Fibroblast of lung (primary cell): Measurements from ENCODE around the gene DPYD. TPM values are rescaled to one million over a fixed set of nuclear protein-coding genes. Genes with fewer than 3 reads are reported as not detected.

Source experiments
- DNase-seq, 2 donors: peaks; one replicate each; pipeline versions ENCODE4 v3.0.0 to v3.0.0-alpha.2; 2010; ENCODE audit warnings: low read depth in 2 of 2
- H2AFZ ChIP-seq: 2 replicates; pipeline ENCODE4 v1.5.1; 2012; ENCODE audit warnings: low read length, control low read depth, inconsistent platforms
- H3K27ac ChIP-seq: 2 replicates; pipeline ENCODE4 v1.5.1; 2011; ENCODE audit warnings: low read length, control low read depth; ENCODE audit not compliant: insufficient read depth
- H3K27me3 ChIP-seq: 2 replicates; pipeline ENCODE4 v1.5.1; 2011; ENCODE audit warnings: mild to moderate bottlenecking, low read length; ENCODE audit not compliant: control insufficient read depth, insufficient read depth
- H3K36me3 ChIP-seq: 2 replicates; pipeline ENCODE4 v1.5.1; 2011; ENCODE audit warnings: low read length; ENCODE audit not compliant: control insufficient read depth, insufficient read depth
- H3K4me1 ChIP-seq: 2 replicates; pipeline ENCODE4 v1.5.1; 2011; ENCODE audit warnings: low read length; ENCODE audit not compliant: control insufficient read depth, insufficient read depth; ENCODE audit errors: extremely low read depth
- H3K4me2 ChIP-seq: 2 replicates; pipeline ENCODE4 v1.5.1; 2011; ENCODE audit warnings: low read length, control low read depth; ENCODE audit not compliant: insufficient read depth; ENCODE audit errors: extremely low read depth
- H3K4me3 ChIP-seq, 4 experiments: fragments of 200-600 bp in 1 of 4; sonication (generic) in 1 of 4; replicated peaks in 1 of 4; 2 replicates each; pipeline ENCODE4 v1.5.1; 2011 to 2016; ENCODE audit warnings: low read length in 4 of 4, low read depth in 3 of 4, mild to moderate bottlenecking in 3 of 4, control low read depth in 2 of 4, inconsistent platforms in 1 of 4, mixed read lengths in 1 of 4; ENCODE audit not compliant: insufficient read depth in 1 of 4; ENCODE audit errors: control extremely low read depth in 1 of 4
- H3K79me2 ChIP-seq: 2 replicates; pipeline ENCODE4 v1.5.1; 2012; ENCODE audit warnings: mild to moderate bottlenecking, low read length, inconsistent platforms; ENCODE audit not compliant: control insufficient read depth, insufficient read depth
- H3K9ac ChIP-seq: 2 replicates; pipeline ENCODE4 v1.5.1; 2011; ENCODE audit warnings: mild to moderate bottlenecking, low read length, control low read depth; ENCODE audit not compliant: insufficient read depth
- H3K9me3 ChIP-seq: 2 replicates; pipeline ENCODE4 v1.5.1; 2012; ENCODE audit warnings: low read depth, low read length; ENCODE audit not compliant: control insufficient read depth, insufficient read depth
- H4K20me1 ChIP-seq: 2 replicates; pipeline ENCODE4 v1.5.1; 2011; ENCODE audit warnings: low read length; ENCODE audit not compliant: control insufficient read depth, insufficient read depth; ENCODE audit errors: extremely low read depth
- EZH2 ChIP-seq: IDR thresholded peaks from 2 replicates; pipeline ENCODE4 v1.5.1; 2012; ENCODE audit warnings: low read length, control low read depth, mild to moderate bottlenecking; ENCODE audit errors: missing control alignments
- polyA plus RNA-seq, 2 donors: library from polyadenylated mRNA; depleted of rRNA in 1 of 2; stranded (reverse) in 1 of 2; unstranded in 1 of 2; fragments of >200 nt; gene quantifications; 2 replicates each; pipeline ENCODE4 v1.2.1, GENCODE V29; 2011 to 2012; ENCODE audit warnings: missing spikeins in 1 of 2
- total RNA-seq: library from RNA; depleted of rRNA; stranded (reverse); fragments of >200 nt; gene quantifications from 2 replicates; pipeline ENCODE4 v1.2.1, GENCODE V29; 2014
- TF ChIP-seq, protein P1 (sequence below), 2 donors: IDR thresholded peaks in 1 of 2; conservative IDR thresholded peaks in 1 of 2; 1 replicate in 1 of 2; 2 replicates in 1 of 2; pipeline ENCODE4 v1.5.1; 2011 to 2012; ENCODE audit warnings: low read length in 2 of 2, control low read depth in 1 of 2, inconsistent platforms in 1 of 2, low read depth in 1 of 2, mild to moderate bottlenecking in 1 of 2

The DPYD gene
- total and polyA plus RNA-seq, 2 donors (not counting 1 experiment from before 2014, with no cell fraction given): 32.0 to 63.1 TPM

DNA sequence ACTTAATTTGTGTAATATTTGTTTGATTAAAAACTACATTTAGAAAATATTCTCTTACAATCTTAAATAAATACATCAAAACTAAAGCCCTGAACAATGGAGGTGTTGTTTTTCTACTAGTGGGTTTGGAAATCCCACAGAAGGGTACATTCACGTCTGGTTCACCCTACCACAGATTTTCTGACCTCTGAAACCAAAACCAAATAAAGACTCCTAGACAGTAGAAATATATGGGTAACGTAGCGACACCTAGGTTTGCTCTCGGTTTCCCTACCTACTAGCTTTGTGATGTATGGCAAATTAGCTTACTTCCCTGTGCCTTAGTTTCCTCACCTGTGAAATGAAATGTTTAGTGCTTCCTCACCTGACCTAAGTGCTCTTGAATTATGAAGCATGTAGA, 312.6 kb downstream of the DPYD start:
- no peak overlapping the region for H2AFZ ChIP-seq
- H3K4me1 ChIP-seq: no peaks in the 10 kb centered on the region
- H3K9ac ChIP-seq: no peak overlapping the region
- no peaks in the 10 kb centered on the region for H3K27me3 ChIP-seq
- H3K4me2 ChIP-seq: no peak overlapping the region
- no peak overlapping the region for H3K27ac ChIP-seq
- no peak overlapping the region for H3K4me3 ChIP-seq
- H3K36me3 ChIP-seq: no peaks in the 10 kb centered on the region
- TF ChIP-seq, protein P1, sequence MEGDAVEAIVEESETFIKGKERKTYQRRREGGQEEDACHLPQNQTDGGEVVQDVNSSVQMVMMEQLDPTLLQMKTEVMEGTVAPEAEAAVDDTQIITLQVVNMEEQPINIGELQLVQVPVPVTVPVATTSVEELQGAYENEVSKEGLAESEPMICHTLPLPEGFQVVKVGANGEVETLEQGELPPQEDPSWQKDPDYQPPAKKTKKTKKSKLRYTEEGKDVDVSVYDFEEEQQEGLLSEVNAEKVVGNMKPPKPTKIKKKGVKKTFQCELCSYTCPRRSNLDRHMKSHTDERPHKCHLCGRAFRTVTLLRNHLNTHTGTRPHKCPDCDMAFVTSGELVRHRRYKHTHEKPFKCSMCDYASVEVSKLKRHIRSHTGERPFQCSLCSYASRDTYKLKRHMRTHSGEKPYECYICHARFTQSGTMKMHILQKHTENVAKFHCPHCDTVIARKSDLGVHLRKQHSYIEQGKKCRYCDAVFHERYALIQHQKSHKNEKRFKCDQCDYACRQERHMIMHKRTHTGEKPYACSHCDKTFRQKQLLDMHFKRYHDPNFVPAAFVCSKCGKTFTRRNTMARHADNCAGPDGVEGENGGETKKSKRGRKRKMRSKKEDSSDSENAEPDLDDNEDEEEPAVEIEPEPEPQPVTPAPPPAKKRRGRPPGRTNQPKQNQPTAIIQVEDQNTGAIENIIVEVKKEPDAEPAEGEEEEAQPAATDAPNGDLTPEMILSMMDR (conservative IDR thresholded peaks at IDR 0.05 in 1 of 2, IDR thresholded peaks at IDR 0.05 in 1 of 2; ENCODE audit: low read depth in 1 of 2, low read length in 2 of 2): no peak
- TF ChIP-seq EZH2: no peak
- H3K79me2 ChIP-seq: no peaks in the 10 kb centered on the region
- no peaks in the 10 kb centered on the region for H4K20me1 ChIP-seq
- DNase-seq: no peak
- H3K9me3 ChIP-seq: no peaks in the 10 kb centered on the region

DNA sequence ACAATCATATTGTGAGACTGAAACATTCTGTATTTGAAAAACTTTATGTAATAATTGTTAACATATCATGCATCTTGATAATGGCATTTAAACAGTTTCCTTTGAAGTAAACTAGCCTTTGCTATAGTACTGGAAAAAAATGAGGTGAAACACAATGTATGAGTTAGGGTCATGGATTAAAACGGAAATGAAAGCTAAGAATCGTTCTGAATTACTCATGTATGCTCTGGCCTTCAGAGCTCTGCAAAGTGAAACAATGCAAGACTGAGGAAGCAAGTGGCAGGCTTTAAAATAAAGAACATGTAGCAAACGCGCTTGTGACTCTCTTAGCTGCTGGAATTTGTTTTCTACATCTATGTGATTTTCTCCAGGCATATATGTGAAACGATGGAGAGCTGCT, 317.1 kb downstream of the DPYD start:
- Histone ChIP-seq H4K20me1 (no peaks in the 10 kb centered on the region), H3K4me3 (peak overlapping the region in 1 of 4 experiments; percentile 28), H3K36me3 (no peaks in the 10 kb centered on the region), H3K4me2 (peak overlapping the region; percentile 44), H3K4me1 (no peaks in the 10 kb centered on the region), H2AFZ (no peak overlapping the region), H3K27ac (no peak overlapping the region), H3K9ac (no peak overlapping the region), H3K9me3 (no peaks in the 10 kb centered on the region), H3K27me3 (no peaks in the 10 kb centered on the region), H3K79me2 (no peaks in the 10 kb centered on the region)
- no peak for TF ChIP-seq EZH2
- TF ChIP-seq, protein P1 (conservative IDR thresholded peaks at IDR 0.05 in 1 of 2, IDR thresholded peaks at IDR 0.05 in 1 of 2; ENCODE audit: low read depth in 1 of 2, low read length in 2 of 2): no peak
- DNase-seq: peak; percentile 54 to 58

DNA sequence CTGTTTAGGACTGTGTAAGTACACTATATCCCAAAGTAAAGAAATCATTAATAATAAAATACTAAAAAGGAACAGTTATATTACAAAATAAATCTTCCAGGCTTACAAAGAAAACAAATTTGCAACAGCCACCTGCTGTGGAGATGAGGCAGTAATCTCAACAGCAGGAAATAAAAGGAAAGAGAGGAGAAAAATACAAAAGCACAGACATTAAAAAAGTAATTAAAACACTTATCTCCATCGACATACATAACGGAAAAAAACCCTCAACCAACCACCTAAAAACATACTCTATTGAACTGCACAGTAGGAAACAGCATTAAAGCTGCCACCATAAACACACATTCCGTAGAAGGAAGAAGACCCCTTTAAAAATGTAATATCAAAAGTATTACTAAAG, 317.6 kb downstream of the DPYD start:
- TF ChIP-seq, protein P1 (conservative IDR thresholded peaks at IDR 0.05 in 1 of 2, IDR thresholded peaks at IDR 0.05 in 1 of 2; ENCODE audit: low read depth in 1 of 2, low read length in 2 of 2): no peak
- TF ChIP-seq EZH2: no peak
- Histone ChIP-seq H3K9me3 (no peaks in the 10 kb centered on the region), H3K36me3 (no peaks in the 10 kb centered on the region), H3K27ac (no peak overlapping the region), H3K27me3 (no peaks in the 10 kb centered on the region), H4K20me1 (no peaks in the 10 kb centered on the region), H3K79me2 (no peaks in the 10 kb centered on the region), H3K4me2 (no peak overlapping the region), H3K9ac (no peak overlapping the region), H2AFZ (no peak overlapping the region), H3K4me3 (no peak overlapping the region), H3K4me1 (no peaks in the 10 kb centered on the region)
- no peak for DNase-seq
